Endothelial cell of umbilical vein (primary cell): ENCODE measurements around the gene CNOT10.
A peak's percentile ranks its signal among the peaks of the same experiment; 100 is the strongest.

Source experiments
- CTCF ChIP-seq, 2 donors: IDR thresholded peaks; 1 replicate in 1 of 2; 2 replicates in 1 of 2; pipeline ENCODE4 v1.5.1; 2011; ENCODE audit warnings: low read length in 2 of 2, mild to moderate bottlenecking in 2 of 2, moderate library complexity in 2 of 2, control low read depth in 1 of 2, inconsistent platforms in 1 of 2, low read depth in 1 of 2; ENCODE audit not compliant: insufficient read depth in 1 of 2; ENCODE audit errors: extremely low read depth in 1 of 2
- EZH2 ChIP-seq: IDR thresholded peaks from 2 replicates; pipeline ENCODE4 v1.6.1; 2012; ENCODE audit warnings: borderline replicate concordance, low read depth, mild to moderate bottlenecking, moderate library complexity, low read length, inconsistent platforms; ENCODE audit not compliant: severe bottlenecking
- FOS ChIP-seq: IDR thresholded peaks from 2 replicates; pipeline ENCODE4 v1.6.1; 2011; ENCODE audit warnings: mild to moderate bottlenecking, low read length, moderate library complexity, borderline replicate concordance; ENCODE audit not compliant: insufficient read depth
- GATA2 ChIP-seq: IDR thresholded peaks from 2 replicates; pipeline ENCODE4 v1.7.0; 2011; ENCODE audit warnings: low read depth, mild to moderate bottlenecking, moderate library complexity, mixed read lengths, low read length; ENCODE audit not compliant: insufficient read length, insufficient read depth
- MYC ChIP-seq: IDR thresholded peaks from one replicate; pipeline ENCODE4 v1.6.1; 2011; ENCODE audit warnings: mild to moderate bottlenecking, low read depth, low read length
- POLR2A ChIP-seq: IDR thresholded peaks from 2 replicates; pipeline ENCODE4 v1.6.1; 2012; ENCODE audit warnings: low read depth, mild to moderate bottlenecking, control low read depth, low read length
- POLR2AphosphoS5 ChIP-seq: IDR thresholded peaks from 2 replicates; pipeline ENCODE4 v1.6.1; 2012; ENCODE audit warnings: low read depth, mild to moderate bottlenecking, control low read depth, low read length, moderate library complexity; ENCODE audit not compliant: insufficient read depth

DNA sequence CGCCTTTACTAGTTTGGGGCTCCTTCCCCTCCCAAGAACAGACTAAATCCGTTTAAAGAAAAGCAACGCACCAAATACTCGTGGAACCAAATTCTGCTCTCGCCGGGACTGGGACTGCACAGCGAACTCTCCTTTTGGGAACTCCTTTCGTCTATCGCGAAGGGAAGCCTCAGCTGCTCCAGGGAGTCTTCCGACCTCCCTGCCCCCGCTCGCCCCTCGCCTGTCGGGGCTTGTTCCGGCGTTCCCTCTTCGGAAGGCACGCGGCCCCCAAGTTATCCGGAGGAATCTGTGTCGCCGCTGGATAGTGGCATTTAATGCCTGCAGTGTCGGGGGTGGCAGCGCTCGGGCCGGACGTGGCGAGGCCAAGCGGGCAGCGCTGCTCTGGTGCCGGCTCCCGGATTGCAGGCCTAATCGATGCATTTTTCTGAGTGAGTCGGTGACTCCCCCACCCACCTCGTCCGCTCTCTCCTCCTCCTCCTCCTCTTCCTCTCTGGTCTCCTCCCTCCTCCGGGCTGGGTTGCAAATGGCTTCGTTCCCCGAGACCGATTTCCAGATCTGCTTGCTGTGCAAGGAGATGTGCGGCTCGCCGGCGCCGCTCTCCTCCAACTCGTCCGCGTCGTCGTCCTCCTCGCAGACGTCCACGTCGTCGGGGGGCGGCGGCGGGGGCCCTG, 132.7 kb downstream of the CNOT10 start, which contains the start of gene TRIM71:
- TF ChIP-seq CTCF (IDR thresholded peaks at IDR 0.05; ENCODE audit: extremely low read depth in 1 of 2, insufficient read depth in 1 of 2, low read depth in 1 of 2, low read length in 2 of 2) (no peak), POLR2AphosphoS5 (no peak), GATA2 (no peak), FOS (no peak), POLR2A (no peak), MYC (no peak), EZH2 (peak; percentile 55)
